ENCODE results near the gene SRD5A2. TPM values are rescaled to one million over a fixed set of nuclear protein-coding genes. Genes with fewer than 3 reads are reported as not detected.

The SRD5A2 gene
- total RNA-seq, 1 donor from 2014 or later = not detected

- no peak overlapping the region for H3K4me2 ChIP-seq
- H3K4me1 Mint-ChIP-seq = peaks cover 7% of the 10 kb centered on the region
- H3K9me3 Mint-ChIP-seq = peaks cover 16% of the 10 kb centered on the region
- peaks cover 46% of the 10 kb centered on the region for H3K27me3 Mint-ChIP-seq (ENCODE audit: insufficient read depth, low read depth)
- TF ChIP-seq EZH2phosphoT487 (IDR thresholded peaks at IDR 0.05) (no peak), CTCF (IDR thresholded peaks at IDR 0.05) (no peak), EZH2 (IDR thresholded peaks at IDR 0.05) (no peak)
- no peak overlapping the region for H3K4me3 ChIP-seq
- no peak overlapping the region for H3K9ac ChIP-seq
- no peaks in the 10 kb centered on the region for H3K9me3 ChIP-seq (ENCODE audit: low read depth)
- peaks cover 3% of the 10 kb centered on the region for H3K4me1 ChIP-seq
- H3K36me3 ChIP-seq = no peaks in the 10 kb centered on the region
- no peak overlapping the region for H2AFZ ChIP-seq (replicated peaks)
- no peak for DNase-seq (ENCODE audit: low spot score)
- no peaks in the 10 kb centered on the region for H3K36me3 Mint-ChIP-seq
- H3K27me3 ChIP-seq = peaks cover 63% of the 10 kb centered on the region
- no peaks in the 10 kb centered on the region for H3F3A ChIP-seq (ENCODE audit: low read depth)
- H4K20me1 ChIP-seq (ENCODE audit: low read depth) = no peaks in the 10 kb centered on the region
- no peak overlapping the region for H3K27ac Mint-ChIP-seq
- H3K27ac ChIP-seq = no peak overlapping the region
- no peak overlapping the region for H3K4me3 Mint-ChIP-seq
- H3K79me2 ChIP-seq (ENCODE audit: low read depth) = no peaks in the 10 kb centered on the region
Observed at GRCh38 chr2:31578316-31578715, 2.4 kb downstream of the SRD5A2 start.

- Histone ChIP-seq H2AFZ (replicated peaks) (no peak overlapping the region), H3K27ac (no peak overlapping the region), H3K9ac (no peak overlapping the region), H3K4me1 (peaks cover 3% of the 10 kb centered on the region), H4K20me1 (ENCODE audit: low read depth) (no peaks in the 10 kb centered on the region), H3K36me3 (no peaks in the 10 kb centered on the region), H3K27me3 (peaks cover 52% of the 10 kb centered on the region), H3F3A (ENCODE audit: low read depth) (no peaks in the 10 kb centered on the region), H3K4me3 (no peak overlapping the region), H3K9me3 (ENCODE audit: low read depth) (peaks cover under 1% of the 10 kb centered on the region), H3K4me2 (no peak overlapping the region), H3K79me2 (ENCODE audit: low read depth) (no peaks in the 10 kb centered on the region)
- Mint-ChIP-seq H3K4me3 (no peak overlapping the region), H3K36me3 (no peaks in the 10 kb centered on the region), H3K4me1 (peaks cover 7% of the 10 kb centered on the region), H3K9me3 (peaks cover 11% of the 10 kb centered on the region), H3K27me3 (ENCODE audit: insufficient read depth, low read depth) (peaks cover 37% of the 10 kb centered on the region), H3K27ac (no peak overlapping the region)
- no peak for DNase-seq (ENCODE audit: low spot score)
- TF ChIP-seq EZH2 (IDR thresholded peaks at IDR 0.05) (no peak), CTCF (IDR thresholded peaks at IDR 0.05) (no peak), EZH2phosphoT487 (IDR thresholded peaks at IDR 0.05) (no peak)
Observed at GRCh38 chr2:31577143-31577542, 3.6 kb downstream of the SRD5A2 start.

GRCh38 chr2:31568585-31569201, 12.0 kb downstream of the SRD5A2 start:
- no peak overlapping the region for H3K4me2 ChIP-seq
- H4K20me1 ChIP-seq (ENCODE audit: low read depth) = no peaks in the 10 kb centered on the region
- no peak overlapping the region for H3K4me3 ChIP-seq
- DNase-seq (ENCODE audit: low spot score) = no peak
- Mint-ChIP-seq H3K9me3 (peaks cover 5% of the 10 kb centered on the region), H3K4me1 (no peaks in the 10 kb centered on the region), H3K27me3 (ENCODE audit: insufficient read depth, low read depth) (no peaks in the 10 kb centered on the region), H3K4me3 (no peak overlapping the region), H3K36me3 (no peaks in the 10 kb centered on the region), H3K27ac (no peak overlapping the region)
- no peaks in the 10 kb centered on the region for H3K36me3 ChIP-seq
- H3K4me1 ChIP-seq = no peaks in the 10 kb centered on the region
- H3K9me3 ChIP-seq (ENCODE audit: low read depth) = peaks cover 2% of the 10 kb centered on the region
- TF ChIP-seq CTCF (IDR thresholded peaks at IDR 0.05) (no peak), EZH2 (IDR thresholded peaks at IDR 0.05) (no peak), EZH2phosphoT487 (IDR thresholded peaks at IDR 0.05) (no peak)
- H3F3A ChIP-seq (ENCODE audit: low read depth) = no peaks in the 10 kb centered on the region
- H3K79me2 ChIP-seq (ENCODE audit: low read depth) = no peaks in the 10 kb centered on the region
- H2AFZ ChIP-seq (replicated peaks) = no peak overlapping the region
- H3K27ac ChIP-seq = no peak overlapping the region
- H3K9ac ChIP-seq = no peak overlapping the region
- H3K27me3 ChIP-seq = peaks cover 19% of the 10 kb centered on the region

Measured in neural progenitor cell (in vitro differentiated cells).